ENCODE measurements around the gene TMEM97.

TMEM97 gene

DNA sequence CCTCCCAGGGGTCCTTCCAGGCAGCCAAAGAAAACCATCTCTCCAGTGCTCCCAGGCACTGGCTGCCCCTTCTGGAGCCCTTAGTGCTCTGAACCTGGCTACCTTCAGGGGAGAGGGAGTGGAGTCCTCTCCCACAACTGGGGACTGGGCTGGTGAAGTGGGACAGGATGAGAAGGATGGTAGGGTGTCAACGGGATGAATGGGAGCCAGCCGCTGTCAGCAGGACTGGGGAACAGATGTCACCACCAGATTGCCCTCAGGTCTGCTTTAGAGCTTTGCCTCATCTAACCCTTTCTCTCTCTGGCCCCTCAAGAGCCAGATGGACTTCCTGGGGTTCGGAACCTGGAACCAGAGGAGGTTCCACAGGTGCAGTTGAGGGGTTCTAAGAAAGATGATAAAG is 46.5 kb downstream of the TMEM97 start:
- DNase-seq (ENCODE audit: low spot score): no peak

DNA sequence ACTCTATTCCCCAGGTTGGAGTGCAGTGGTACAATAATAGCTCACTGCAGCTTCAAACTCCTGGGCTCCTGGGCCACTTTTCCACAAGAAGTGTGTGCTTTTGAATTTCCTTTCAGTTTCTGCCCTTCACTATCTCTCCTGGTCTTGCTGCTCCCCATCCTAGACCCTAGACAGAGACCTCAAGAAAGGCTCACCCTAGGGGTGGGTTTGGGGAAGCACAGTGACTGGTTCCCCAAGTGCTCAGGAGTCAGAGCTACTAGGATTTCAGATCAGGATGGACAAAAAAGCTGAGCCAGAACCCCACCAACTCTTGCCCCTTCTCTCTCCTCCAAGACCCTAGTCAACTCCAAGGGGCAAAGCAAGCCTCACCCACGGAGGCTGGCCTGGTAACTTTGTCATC is 47.6 kb downstream of the TMEM97 start:
- DNase-seq (ENCODE audit: low spot score): peak; percentile 38

GRCh38 chr17:28367641-28368305 is 48.8 kb downstream of the TMEM97 start:
- DNase-seq (ENCODE audit: low spot score): no peak

GRCh38 chr17:28368306-28368831 is 49.4 kb downstream of the TMEM97 start:
- no peak for DNase-seq (ENCODE audit: low spot score)

DNA sequence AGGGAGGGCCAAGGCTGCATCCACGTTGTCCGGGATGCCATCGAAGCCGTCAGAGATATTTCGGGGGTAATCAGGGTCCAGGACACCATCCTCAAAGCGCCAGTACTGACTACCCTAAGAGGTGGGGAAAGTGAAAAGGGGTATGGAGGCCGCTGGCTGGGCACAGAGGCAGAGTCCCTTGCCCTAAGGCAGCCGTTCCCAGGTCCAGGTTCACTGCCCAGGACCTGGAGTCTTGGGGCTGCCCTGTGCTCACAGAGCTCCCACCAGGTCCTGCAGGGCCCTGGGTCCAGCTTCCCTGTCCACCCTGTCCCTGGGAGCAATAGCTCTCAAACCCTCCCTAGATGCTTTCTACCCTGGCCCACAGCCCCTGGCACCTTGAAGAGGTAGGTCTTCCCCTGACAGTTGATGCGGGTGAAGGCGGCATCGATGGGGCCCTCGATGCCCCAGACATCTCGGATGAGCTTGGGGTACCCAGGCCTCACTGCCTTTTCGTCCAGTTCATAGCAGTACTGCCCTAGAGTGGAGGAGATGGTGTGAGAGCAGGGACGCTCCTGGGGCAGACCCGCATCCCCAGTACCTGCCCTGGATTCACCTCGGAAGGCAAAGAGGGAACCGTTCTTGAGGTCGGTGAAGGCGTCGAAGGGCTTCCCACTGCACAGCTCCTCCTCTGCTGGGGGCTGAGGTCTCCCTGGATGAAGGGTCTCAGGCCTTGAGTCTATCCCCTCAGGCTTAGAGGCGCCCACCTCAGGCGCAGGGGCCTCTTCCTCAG is 50.1 kb downstream of the TMEM97 start:
- no peak for DNase-seq (ENCODE audit: low spot score)

GRCh38 chr17:28369684-28370034 is 50.7 kb downstream of the TMEM97 start:
- peak; percentile 35 for DNase-seq (ENCODE audit: low spot score)

DNA sequence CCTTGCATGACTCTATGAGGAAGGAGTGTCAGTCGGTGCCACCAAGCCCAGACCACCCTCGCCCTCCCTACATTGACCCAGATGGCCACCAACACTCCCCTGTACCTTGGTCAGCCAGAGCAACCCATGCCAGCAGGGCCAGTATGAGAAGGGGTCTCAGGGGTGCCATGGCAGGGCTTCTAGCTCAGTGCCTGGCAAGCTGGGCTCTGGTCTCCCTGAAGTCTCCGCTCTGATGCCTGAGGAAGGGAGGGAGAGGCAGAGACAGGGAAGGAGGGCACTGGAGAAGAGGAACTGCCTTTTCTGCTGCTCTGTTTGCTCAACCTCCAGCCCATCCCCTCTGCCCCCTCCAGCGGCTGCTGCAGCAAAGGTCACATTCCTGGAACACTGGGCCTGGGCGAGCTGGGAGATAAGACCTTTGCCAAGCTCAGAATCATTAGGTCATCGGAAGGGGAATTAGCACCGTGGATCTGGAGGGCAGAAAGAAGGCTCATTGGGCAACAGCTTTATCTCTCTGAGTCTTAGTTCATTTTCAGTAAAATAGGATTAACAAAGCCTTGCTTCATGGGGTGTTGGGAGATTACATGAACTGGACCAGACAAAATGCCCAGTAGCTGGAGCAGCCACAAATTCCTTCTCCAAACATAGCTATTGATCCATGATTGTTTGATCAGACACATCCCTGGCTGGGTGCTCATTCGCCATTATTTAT is 51.2 kb downstream of the TMEM97 start, which contains the start of gene VTN:
Gene VTN (minus strand): TSS at position 273 of the 709 bp plus-strand sequence. CDS start 104 bp downstream, at position 169.
- DNase-seq (ENCODE audit: low spot score): peak; percentile 56

DNA sequence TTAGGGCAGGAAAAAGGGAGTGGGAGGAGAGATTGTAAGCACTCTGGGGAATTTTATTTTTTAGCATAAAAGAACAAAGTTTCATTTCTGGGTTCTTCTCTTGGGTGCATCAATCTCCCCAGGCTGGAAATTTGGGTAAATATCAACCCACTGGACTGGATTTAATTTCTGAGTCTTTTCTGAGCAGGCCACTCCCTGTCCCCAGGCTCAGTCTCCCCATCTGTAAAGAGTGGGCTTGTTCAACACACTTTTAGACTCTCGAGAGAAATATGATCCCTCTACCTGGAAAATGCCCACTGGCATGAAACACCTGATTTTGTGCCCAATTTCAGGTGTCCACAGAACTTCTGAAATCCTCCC is 51.7 kb downstream of the TMEM97 start:
- DNase-seq (ENCODE audit: low spot score): no peak

DNA sequence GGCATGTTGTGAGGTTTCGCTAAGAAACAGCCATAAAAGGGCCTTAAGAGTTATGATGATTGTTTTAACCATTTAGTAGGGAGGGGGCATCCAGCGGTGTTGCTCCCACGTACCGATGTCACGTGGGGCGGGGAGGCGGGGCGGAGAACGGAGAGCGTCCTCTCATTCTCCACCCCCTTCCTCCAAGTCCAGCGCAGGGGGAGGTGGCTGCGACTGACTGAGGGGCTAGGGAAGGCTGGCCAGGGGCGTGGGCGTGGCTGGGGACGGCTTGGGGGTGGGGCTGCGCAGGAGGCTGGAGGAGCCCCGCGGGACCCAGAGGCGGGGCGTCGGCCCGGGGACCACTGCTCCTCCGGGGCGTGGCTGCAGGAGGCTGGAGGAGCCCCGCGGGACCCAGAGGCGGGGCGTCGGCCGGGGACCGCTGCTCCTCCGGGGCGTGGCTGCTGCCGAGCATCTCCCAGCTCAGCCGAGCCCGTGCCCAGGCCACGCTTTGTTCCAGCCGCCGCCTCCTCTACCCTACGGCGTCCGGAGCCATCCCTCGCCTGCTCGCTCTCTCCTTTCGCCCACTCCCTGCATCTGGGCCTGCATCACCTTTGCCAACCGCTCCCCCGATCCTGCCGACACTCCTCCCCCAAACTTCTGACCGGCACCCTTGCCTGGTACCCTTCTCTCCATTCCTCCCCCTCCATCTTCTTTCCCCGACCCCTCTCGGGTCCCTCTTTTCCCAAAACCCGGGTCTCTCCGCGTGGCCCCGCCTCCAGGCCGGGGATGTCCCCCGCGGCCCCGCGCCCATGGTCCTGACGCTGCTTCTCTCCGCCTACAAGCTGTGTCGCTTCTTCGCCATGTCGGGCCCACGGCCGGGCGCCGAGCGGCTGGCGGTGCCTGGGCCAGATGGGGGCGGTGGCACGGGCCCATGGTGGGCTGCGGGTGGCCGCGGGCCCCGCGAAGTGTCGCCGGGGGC is 52.5 kb downstream of the TMEM97 start, which contains the start of gene SARM1:
Gene SARM1 (plus strand): TSS at position 450 of the 958 bp plus-strand sequence. CDS start 339 bp downstream, at position 789.
- peak; percentile 92 for DNase-seq (ENCODE audit: low spot score)

GRCh38 chr17:28372203-28372944 is 53.4 kb downstream of the TMEM97 start:
- peak; percentile 44 for DNase-seq (ENCODE audit: low spot score)

DNA sequence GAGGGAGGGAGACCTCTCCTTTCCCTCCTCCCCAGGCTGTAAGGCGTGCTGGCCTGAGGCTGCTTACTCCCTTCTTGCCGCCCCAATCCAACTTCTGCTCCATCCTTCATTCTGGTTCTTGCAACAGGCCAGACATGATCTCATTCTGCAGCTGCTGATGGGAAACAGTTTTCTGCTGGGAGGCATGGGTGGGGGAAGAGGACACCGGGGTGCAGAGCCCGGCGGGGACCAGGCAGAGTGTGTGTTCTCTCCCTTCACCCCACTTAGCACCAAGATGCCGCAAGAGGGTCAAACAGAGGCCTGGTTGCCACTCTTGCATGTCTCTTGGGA is 53.9 kb downstream of the TMEM97 start:
- DNase-seq (ENCODE audit: low spot score): no peak

Measured in cerebellar cortex (tissue), 1 donor.